Pons (tissue), 1 donor: ENCODE measurements around the gene MTHFD1L.
"Not testable (repeated sequence)": the region's sequence is repeated elsewhere in the genome, so short reads cannot be mapped to it uniquely, and the experiment has no call there.

Experiments used
- DNase-seq: peaks from one replicate; pipeline ENCODE4 v3.0.0-alpha.2; 2016; ENCODE audit warnings: low spot score

MTHFD1L gene

DNA sequence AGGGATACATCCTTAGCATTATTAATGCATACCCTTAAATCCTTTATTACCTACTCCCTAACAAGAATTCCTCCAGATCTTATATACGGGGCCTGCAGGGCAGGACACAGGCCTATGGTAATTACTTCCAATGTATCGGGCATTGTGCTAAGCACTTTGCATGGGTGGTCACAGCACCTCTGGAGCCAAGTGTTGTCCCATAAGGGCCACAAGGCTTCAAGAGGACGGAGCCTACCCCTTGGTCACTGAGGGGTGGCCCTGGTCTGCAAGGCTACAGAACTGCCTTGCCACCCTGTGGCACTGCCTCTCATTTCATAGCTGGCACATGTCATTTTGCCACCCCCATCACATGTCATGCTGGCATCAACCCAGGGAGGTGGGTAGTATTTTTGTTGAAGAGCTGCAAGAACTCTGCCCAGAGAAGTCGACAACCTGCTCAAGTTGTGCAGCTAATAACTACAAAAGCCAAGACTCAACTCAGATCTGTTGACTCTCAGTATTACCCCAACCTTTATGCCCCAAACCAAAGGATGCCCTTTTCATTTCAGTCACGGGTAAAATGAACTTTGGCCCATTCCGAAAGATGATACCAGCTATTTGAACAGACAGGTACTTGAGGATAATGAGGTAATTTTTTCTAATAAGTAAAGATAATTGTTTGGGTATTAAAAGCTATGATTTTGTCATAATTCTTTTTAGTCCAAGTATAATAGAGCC is 230.2 kb downstream of the MTHFD1L start:
- DNase-seq, result no peak

DNA sequence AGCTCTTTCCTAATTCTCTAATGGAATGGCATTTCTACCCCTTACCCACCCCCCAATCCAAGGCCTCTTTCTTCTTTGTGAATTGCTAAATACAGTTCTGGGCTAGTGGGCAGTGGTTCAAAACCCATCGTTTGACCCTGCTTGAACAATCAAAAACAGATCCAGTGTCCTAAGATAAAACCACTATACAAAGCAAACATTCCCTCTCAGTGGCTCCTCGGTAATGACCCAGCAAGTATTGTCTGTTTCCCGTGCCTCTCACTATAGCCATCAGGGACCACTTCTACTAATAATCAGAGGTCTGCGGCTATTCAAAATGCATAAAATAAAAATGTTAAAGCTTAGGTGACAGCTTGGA is 230.7 kb downstream of the MTHFD1L start:
- DNase-seq, result no peak

DNA sequence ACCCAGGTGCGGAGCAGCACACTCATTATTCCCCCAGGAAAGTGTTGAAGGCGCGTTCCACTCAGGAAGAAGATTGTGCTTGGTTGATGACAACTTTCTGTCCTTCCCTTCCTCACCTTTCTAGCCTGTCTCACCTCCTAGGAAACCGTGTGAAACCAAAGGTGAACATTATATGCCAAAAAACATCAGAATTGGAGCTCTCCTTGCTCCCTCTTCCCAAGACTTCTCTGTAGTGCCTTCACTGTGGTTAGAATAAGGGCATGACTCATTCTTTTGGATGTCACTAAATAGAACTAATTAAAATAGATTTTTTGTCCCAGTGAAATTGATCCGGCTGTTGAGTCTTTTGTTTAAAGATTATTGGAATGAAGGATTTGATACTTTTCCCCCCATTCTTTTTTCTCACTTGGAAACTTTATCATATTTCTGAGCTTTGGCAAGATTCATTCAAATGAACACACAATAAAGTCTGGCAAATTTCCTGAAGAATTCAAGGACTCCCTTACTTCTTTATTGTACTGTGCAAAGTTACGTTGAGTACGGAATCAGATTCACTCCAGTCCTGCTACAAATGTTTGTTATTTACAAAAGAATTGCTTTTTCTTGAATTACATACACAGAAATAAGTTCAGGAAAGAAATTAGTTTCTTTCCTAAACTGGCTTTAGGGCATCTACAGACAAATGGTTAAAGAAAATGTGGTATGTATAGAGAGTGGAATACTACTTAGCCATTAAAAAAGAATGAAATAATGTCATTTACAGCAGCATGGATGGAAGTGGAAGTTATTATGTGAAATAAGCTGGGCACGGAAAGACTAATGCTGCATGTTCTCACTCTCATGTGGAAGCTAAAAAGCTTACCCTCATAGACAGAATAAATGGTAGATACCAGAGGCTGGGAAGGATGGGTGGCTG is 231.4 kb downstream of the MTHFD1L start:
- no peak for DNase-seq

DNA sequence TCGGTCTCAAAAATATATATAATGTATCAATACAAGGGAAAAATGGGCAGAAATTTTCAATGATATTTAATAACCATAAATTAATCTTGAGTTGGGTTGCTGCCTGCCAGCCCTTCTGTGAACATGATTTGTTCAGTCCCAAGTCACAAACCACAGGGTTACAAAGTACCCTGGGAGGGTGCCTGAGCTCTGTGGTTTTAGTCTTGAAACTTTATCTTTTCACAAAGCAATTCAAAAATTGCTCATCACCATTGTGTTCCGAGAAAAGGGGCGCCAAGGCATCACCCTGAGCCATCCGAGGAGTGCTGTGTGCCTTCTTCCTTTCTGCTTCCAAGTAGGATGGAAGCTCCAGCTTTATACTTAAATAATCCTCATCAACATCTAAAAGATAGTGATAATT is 232.7 kb downstream of the MTHFD1L start:
- DNase-seq, result no peak

DNA sequence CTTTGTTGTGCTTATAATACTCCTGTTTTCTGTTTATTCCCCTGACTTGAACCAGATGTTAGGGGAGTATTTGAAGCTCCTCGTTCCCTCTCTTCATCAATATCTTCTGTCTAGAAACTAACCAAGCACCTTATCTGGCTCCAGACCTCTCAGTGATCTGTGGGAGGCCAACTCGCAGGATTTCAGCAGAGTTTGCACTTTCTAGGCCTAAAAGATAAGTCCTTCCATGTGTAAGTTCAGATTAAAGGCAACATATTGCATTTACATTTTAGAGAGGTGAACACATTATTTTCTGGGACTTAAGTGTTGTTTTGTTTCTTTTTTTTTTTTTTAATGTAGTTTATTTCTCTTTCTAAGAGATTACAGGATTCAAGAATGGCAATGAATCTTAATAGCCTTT is 234.8 kb downstream of the MTHFD1L start:
- DNase-seq, result no peak

DNA sequence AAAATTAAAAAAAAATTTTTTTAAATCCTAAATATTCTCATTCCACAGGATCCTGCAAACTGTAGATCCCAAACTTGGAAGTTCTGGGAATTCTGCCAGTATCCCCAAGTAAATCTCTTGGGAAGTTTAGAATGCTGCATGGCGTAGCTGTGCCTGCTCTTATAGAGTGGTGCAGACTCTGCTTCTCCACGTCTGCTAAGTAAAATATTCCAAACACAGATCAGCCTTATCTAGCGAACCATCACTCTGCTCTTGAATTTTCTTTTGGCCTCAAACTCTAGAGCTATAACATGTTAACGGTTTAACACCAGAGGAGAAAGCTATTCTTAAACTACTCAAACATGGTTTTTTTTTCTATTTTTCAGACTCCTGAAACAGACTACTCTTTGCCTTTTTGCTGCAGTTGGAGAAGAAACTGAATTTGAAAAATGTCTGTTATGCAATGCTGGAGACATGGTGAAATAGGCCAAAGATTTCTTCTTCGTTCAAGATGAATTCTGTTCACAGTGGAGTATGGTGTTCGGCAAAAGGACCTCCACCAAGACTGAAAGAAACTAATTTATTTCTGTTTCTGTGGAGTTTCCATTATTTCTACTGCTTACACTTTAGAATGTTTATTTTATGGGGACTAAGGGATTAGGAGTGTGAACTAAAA is 235.8 kb downstream of the MTHFD1L start:
- no peak for DNase-seq

DNA sequence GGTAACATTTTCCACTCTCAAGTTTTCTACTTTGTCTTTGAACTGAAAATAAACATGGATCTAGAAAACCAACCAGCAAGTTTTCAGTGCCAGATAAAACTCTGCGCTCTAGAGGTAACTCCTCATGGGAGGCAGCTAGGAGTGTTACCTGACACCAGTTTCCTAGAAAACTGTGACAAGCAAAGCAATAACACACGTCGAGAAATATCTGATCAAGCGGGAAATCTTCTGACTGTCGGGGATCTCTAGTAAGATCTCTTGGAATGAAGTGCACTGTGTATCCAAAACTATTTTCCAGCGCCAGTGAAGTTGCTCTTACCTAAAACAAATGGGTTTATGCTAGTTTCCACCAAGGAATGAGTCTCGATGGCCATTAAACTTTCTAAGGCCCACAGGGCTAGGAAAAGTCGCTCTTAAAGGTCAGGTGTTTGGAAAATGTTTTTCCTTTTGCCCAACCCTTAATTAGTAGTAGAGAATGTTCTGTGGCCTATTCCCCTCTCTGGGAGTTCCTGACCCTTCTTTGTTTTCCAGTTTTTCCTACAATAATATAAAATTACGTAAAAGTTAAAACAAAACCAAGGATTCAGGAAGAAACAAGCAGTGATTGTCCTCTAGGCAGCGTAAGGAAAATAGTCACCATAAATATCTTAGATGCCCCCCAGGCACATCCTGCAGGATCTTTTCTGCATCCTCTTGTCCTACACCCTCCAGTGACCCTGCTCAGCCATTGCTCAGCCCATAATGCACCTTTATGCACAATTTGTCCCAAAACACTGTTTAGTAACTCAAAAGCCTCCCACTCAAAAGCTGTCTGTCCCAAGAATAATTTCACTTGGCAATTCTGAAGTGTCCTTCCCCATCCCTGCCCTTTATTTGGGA is 236.6 kb downstream of the MTHFD1L start:
- DNase-seq, result no peak

DNA sequence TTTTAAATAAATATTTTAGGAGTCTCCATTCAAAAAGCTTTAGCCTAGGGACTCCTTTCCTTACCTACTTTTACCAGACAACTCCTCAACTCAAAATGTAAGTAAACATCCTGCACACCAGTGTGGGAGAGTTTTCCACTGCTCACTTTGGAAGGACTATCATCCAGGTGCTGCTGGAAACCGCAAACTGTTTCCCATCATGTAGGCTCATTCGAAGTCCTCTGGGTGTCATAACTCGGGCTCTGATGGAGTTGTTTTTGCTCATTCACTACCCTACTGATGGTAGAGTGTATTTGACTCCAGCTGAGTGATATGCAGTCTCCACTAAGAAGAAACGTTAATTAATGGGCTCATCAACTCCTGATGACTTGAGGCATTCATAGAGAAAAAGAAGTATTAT is 237.8 kb downstream of the MTHFD1L start:
- DNase-seq, result no peak

DNA sequence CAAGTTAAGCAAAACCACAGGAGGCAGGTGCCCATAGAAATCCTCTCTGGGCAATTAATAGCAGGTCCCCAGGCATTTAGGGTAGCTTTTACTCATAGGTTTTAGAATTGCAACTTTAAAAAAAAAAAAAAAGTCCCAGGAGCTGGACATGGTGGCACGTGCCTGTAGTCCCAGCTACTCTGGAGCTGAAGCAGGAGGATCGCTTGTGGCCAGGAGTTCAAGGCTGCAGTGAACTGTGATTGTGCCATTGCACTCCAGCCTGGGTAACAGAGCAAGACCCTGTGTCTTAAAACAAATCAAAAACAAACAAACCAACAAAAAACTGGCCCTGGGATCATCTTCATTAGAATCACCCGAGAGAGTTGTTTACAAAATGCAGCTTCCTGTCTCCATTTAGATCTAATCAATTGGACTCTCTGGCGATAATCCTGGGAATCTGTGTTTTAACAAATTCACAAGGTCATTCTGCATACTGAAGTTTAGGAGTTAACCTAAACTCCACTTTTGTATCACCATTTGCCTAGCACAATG is 242.5 kb downstream of the MTHFD1L start:
- DNase-seq, result no peak

DNA sequence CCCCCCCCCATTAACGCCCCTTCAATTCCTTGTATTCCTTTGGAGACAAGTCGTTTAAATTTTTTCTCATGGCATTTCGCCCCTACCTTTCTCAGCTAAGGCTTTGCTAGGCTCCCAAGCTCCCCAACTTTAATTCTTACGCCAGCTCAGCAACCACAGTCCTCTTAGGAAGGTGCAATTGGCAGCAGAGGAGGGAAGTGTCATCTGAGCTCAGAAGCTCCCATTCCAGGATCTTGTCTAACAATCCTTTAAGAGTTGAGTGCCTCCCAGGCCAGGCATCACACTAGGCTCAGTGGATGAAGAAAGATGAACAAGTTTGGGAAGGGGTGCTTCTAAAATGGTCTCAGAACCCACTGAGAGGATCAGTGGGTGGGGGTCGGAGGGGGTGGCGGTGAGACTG is 243.0 kb downstream of the MTHFD1L start:
- DNase-seq, result no peak

DNA sequence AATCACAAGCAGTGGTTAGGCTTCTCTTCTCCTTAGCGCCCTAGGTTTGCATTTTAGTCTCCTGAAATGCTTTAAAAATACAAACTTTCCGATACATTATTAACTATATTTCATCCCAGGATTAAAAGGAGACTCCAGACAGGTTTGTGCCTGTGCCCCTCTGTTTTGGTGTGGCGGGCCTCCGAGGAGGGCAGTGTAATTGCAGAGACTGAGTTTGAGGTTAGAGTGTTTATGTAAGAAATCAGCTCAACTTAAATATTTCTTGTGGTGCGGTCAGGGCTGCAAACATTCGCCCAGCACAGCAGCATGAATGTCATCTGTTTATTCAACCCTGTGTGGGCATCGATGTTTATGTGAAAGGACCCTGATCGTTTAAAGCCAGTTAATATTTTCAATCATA is 243.9 kb downstream of the MTHFD1L start:
- DNase-seq, result no peak

DNA sequence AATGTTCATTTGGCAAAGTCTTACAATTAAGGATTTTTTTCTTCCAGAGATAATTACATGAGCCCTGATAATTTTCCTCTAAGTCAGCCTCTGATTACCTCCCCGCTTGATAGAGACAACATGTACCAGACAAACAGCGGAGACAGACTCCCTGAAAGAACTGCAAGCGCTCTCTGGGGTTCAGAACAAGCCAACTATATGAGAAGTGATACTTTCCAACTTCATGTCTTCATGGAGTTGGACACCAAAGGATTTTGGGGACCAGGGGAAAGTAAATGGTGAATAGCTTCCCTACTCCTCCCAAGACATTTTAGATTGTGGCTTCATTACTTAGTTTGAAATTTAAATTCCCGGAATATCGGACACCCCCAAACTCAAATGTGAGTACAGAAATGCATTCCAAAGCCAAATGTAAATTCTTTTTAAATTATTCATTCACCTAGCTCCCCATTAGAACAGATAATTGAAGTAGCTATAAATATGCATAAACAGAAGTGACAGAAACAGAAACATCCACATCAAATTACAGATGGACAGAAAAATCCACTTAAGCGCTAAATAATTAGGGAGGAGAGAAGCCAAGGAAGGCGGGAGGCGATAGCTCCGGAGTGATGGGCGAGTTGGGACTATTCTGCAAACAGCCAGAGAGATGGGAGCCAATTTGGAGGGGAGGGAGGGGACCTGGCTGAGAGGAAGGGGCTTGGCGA is 244.5 kb downstream of the MTHFD1L start:
- DNase-seq, result no peak

DNA sequence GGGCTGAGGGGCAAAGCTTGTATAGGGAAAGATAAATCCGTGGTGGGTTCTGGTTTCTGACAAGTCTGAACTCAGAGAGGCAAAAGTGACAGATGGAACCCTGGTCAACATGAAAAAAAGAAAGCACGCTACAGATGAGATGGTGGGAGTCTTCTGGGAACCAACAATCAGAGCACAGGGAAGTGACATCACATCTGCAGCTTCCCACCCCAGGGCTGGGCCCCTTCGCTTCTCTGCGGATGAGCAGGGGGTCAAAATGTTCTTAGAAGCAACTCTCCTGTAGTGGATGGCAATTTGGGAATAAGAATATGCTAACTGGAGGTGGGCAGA is 245.0 kb downstream of the MTHFD1L start:
- DNase-seq, result no peak

DNA sequence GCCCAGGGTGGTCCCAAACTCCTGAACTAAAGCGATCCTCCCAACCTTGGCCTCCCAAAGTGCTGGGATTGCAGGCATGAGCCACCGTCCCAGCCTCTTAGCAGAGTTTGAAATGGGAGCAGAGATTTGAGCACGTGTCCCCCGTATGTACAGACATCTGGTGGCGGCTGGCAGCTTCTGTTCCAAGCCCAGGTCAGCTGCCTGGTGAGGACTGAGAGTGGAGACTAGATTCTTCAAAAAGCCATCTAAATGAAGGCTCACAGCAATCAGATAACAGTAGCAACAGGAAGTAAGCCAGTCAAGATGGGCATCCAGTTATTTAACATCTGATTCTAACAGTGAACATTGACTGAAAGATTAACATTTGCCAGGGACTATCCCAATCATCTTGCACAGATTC is 246.2 kb downstream of the MTHFD1L start:
- no peak for DNase-seq

DNA sequence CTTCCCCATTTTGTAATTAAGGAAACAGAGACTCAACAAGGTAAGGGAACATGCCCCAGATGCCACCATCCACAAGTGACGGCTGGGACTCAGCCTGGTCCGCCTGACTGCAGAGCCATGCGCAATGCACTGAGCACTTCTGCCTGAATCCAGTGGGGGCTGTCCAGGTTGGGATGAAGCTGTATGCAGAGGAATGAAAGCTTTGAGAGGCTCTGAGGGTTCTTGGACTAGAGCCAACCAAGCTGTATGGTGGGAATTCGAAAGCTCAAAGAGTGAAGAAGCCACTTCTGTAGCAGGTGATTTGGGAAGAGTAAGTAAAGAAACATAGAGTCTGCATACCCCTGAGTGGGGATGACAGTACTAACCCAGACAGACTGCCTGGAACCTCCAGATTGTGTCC is 246.6 kb downstream of the MTHFD1L start:
- DNase-seq, result no peak

DNA sequence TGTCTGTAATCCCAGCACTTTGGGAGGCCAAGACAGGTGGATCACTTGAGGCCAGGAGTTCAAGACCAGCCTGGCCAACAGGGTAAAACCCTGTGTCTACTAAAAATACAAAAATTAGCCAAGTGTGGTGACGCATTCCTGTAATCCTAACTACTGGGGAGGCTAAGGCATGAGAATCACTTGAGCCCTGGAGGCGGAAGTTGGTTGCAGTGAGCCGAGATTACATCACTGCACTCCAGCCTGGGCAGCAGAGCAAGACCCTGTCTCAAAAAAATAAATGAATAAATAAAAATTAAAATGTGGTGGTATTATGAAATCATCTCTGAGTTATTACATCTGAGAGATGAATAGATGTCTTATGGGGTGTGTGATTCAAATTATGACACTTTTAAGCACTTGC is 247.4 kb downstream of the MTHFD1L start:
- DNase-seq, result not testable (repeated sequence)

DNA sequence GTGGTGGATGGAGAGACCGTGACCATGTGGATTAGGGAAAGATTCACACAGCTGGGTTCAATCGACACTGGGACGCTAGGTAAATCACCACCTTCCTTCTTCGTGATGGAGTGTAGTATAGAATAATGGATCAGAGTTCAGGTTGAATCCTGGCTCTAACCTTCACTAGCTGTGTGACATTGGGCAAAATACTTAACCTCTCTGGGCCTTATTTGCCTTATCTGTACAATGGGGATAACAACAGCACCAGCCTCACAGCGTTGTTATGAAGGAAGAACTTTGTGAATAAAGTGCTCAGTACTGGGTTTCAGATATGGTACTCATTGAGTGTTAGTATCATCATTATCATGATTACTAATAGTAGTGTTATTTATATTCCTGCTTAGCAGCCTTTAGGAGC is 248.1 kb downstream of the MTHFD1L start:
- DNase-seq, result no peak

DNA sequence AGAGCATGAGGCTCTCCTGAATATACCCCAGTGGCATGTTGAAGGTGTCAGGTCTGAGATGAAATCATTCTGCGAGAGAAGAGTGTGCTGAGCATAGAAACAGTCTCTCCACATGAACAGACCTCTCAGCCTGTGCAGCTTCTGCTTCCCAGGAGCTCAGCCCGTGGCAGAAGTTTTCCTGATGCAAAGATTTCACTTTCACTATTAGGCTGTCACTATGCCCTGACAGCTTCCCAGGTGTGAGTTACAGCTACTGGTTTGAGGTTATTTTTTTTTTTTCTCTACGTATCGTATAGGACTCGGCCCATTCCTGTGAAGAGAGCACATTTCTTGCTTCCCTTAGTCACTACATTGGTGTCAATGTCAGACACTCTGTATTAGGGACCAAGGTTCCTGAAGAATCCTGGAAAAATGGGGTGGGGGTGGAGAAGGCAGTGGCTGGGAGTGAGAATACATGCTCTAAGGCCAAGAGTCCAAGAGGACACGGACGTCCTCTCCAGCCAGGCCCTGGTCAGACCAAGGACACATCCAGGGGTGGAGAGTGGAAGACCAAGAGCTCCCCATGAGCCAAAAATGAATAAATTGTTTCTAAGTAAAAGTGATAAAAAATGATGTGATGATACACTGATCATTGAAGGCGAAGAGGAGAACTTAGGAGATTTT is 253.1 kb downstream of the MTHFD1L start:
- no peak for DNase-seq

DNA sequence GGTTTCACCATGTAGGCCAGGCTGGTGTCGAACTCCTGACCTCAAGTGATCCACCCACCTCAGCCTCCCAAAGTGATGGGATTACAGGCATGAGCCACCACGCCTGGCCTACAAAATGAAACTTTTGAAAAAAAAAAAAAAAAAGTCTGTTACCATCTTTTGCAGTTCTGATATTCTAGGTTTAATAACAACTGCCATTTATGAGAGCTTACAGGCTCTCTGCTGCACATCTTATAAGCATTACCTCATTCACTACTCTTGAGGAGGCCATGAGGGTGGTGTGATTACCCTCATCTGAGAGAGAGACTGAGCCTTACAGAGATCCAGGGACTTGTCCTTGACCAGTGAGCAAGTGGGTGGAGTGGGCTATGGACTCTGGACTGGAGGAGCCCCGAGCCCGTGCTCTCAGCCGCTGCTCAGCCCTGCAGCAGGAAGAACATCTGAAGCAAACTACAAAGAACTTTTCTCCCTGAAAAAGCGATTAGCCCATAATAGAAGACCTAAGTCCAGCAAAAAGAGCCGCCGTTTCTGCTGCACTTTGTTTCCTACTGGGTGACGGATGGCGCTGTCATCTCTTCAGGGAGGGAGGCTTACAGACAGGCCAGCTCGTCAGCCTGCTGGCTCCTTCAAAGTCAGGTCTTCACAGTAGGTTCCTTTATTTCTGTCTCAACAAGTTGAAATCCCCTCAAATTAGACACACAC is 254.5 kb downstream of the MTHFD1L start:
- DNase-seq, result no peak

DNA sequence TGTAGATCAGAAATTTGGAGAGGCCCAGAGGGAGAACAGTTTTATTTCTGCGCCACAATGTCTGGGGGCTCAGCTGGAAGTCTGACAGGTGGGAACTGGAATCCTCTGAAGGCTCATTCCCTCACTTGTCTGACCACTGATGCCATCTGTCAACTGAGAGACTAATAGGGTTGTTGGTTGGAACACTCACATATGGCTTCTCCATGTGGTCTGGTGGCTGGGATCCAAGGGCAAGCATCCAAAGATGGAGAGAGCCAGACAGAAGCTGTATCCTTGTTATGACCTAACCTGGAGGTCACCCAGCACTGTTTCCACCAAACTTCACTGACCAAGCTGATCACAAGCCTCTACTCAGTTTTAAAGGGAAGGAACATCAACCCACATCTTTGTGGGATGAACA is 256.4 kb downstream of the MTHFD1L start:
- peak; percentile 15 for DNase-seq
